Measurements from ENCODE around the gene LMAN2.

The LMAN2 gene

DNA sequence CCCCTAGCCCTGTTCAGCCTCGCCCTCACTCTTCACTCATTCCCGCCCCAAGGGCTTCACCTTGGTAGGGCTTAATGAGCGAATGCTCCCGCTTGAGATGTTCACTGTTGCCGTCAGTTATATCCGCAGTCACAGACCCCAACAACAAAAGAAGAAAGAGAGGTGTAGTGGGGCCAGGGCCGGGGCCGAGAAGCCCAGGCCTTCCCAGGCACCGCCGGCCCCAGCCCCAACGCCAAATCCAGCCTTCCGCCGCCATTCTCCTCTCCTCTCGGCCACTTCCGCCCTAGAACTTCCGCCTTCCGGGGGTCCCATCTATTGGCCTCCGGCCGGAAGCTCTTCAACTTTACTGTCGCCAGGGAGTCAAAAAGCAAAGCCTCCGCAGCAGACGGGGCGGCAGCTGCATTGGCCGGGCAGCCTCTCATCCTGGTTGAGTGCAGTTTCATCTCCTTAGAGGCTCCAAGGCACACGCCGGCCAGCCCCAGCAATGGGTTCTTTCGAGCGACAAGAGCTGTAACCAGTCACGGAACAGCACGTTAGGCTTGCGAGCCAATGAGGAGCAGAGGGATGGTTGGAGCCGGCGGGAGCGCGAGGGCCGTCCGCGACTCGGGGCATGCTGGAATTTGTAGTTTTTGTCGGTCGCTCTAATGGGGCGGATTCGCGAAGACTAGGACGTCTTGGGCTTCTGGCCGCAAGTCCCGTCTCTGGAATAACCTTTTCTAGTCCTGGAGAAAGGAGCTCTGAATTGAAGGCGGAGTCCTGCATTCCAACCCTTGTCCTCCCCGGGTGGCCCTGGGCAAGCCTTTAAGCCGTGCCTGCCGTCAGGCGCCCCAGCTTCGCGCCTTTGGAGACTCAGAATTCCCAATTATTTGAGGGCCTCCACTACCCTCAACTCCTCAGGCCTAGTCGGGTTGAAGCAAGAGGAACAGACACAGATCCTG is at the start of gene LMAN2 (continued):
- TF ChIP-seq, protein P1, sequence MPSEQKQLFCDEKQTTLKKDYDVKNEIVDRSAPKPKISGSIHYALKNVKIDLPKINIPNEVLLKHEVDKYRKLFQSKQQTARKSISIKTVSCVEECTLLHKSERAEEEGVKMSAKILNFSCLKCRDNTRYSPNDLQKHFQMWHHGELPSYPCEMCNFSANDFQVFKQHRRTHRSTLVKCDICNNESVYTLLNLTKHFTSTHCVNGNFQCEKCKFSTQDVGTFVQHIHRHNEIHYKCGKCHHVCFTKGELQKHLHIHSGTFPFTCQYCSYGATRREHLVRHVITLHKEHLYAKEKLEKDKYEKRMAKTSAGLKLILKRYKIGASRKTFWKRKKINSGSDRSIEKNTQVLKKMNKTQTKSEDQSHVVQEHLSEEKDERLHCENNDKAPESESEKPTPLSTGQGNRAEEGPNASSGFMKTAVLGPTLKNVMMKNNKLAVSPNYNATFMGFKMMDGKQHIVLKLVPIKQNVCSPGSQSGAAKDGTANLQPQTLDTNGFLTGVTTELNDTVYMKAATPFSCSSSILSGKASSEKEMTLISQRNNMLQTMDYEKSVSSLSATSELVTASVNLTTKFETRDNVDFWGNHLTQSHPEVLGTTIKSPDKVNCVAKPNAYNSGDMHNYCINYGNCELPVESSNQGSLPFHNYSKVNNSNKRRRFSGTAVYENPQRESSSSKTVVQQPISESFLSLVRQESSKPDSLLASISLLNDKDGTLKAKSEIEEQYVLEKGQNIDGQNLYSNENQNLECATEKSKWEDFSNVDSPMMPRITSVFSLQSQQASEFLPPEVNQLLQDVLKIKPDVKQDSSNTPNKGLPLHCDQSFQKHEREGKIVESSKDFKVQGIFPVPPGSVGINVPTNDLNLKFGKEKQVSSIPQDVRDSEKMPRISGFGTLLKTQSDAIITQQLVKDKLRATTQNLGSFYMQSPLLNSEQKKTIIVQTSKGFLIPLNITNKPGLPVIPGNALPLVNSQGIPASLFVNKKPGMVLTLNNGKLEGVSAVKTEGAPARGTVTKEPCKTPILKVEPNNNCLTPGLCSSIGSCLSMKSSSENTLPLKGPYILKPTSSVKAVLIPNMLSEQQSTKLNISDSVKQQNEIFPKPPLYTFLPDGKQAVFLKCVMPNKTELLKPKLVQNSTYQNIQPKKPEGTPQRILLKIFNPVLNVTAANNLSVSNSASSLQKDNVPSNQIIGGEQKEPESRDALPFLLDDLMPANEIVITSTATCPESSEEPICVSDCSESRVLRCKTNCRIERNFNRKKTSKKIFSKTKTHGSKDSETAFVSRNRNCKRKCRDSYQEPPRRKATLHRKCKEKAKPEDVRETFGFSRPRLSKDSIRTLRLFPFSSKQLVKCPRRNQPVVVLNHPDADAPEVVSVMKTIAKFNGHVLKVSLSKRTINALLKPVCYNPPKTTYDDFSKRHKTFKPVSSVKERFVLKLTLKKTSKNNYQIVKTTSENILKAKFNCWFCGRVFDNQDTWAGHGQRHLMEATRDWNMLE (tag by site-specific recombination; conservative IDR thresholded peaks at IDR 0.05; ENCODE audit: low read depth): peak; percentile 71; the same call in 1 of the 2 replicates
- TF ChIP-seq YY1 (tag by site-specific recombination; IDR thresholded peaks at IDR 0.05) (peak; percentile 92), KLF10 (tag by site-specific recombination; IDR thresholded peaks at IDR 0.05) (peak; percentile 65), ZNF202 (tag by site-specific recombination; IDR thresholded peaks at IDR 0.05; ENCODE audit: borderline replicate concordance) (no peak), SCRT2 (tag by site-specific recombination; IDR thresholded peaks at IDR 0.05) (no peak), ZBTB20 (tag by site-specific recombination; IDR thresholded peaks at IDR 0.05) (peak; percentile 82; the same call in 1 of the 2 replicates), GLIS2 (tag by site-specific recombination; IDR thresholded peaks at IDR 0.05) (no peak), ZNF311 (tag by site-specific recombination; IDR thresholded peaks at IDR 0.05; ENCODE audit: borderline replicate concordance) (no peak), SP3 (tag by site-specific recombination; IDR thresholded peaks at IDR 0.05) (peak; percentile 92), ZNF121 (tag by site-specific recombination; IDR thresholded peaks at IDR 0.05) (no peak), ZNF530 (tag by site-specific recombination; IDR thresholded peaks at IDR 0.05; ENCODE audit: low read depth) (no peak), ZNF777 (tag by site-specific recombination; IDR thresholded peaks at IDR 0.05; ENCODE audit: borderline replicate concordance) (no peak), ZNF521 (tag by site-specific recombination; IDR thresholded peaks at IDR 0.05) (no peak), SP2 (tag by site-specific recombination; IDR thresholded peaks at IDR 0.05) (peak; percentile 93), GLI4 (tag by site-specific recombination; IDR thresholded peaks at IDR 0.05) (no peak; the same call in 1 of the 2 replicates), ZNF529 (tag by site-specific recombination; IDR thresholded peaks at IDR 0.05; ENCODE audit: insufficient replicate concordance) (no peak)
- TF ChIP-seq, protein P2, sequence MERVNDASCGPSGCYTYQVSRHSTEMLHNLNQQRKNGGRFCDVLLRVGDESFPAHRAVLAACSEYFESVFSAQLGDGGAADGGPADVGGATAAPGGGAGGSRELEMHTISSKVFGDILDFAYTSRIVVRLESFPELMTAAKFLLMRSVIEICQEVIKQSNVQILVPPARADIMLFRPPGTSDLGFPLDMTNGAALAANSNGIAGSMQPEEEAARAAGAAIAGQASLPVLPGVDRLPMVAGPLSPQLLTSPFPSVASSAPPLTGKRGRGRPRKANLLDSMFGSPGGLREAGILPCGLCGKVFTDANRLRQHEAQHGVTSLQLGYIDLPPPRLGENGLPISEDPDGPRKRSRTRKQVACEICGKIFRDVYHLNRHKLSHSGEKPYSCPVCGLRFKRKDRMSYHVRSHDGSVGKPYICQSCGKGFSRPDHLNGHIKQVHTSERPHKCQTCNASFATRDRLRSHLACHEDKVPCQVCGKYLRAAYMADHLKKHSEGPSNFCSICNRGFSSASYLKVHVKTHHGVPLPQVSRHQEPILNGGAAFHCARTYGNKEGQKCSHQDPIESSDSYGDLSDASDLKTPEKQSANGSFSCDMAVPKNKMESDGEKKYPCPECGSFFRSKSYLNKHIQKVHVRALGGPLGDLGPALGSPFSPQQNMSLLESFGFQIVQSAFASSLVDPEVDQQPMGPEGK (tag by site-specific recombination; IDR thresholded peaks at IDR 0.05): peak; percentile 66; the same call in 1 of the 2 replicates
- TF ChIP-seq, protein P3, sequence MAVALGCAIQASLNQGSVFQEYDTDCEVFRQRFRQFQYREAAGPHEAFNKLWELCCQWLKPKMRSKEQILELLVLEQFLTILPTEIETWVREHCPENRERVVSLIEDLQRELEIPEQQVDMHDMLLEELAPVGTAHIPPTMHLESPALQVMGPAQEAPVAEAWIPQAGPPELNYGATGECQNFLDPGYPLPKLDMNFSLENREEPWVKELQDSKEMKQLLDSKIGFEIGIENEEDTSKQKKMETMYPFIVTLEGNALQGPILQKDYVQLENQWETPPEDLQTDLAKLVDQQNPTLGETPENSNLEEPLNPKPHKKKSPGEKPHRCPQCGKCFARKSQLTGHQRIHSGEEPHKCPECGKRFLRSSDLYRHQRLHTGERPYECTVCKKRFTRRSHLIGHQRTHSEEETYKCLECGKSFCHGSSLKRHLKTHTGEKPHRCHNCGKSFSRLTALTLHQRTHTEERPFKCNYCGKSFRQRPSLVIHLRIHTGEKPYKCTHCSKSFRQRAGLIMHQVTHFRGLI (tag by site-specific recombination; IDR thresholded peaks at IDR 0.05): peak; percentile 54
- TF ChIP-seq, protein P4, sequence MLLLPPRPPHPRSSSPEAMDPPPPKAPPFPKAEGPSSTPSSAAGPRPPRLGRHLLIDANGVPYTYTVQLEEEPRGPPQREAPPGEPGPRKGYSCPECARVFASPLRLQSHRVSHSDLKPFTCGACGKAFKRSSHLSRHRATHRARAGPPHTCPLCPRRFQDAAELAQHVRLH (tag by site-specific recombination; IDR thresholded peaks at IDR 0.05): peak; percentile 88
- TF ChIP-seq, protein P5, sequence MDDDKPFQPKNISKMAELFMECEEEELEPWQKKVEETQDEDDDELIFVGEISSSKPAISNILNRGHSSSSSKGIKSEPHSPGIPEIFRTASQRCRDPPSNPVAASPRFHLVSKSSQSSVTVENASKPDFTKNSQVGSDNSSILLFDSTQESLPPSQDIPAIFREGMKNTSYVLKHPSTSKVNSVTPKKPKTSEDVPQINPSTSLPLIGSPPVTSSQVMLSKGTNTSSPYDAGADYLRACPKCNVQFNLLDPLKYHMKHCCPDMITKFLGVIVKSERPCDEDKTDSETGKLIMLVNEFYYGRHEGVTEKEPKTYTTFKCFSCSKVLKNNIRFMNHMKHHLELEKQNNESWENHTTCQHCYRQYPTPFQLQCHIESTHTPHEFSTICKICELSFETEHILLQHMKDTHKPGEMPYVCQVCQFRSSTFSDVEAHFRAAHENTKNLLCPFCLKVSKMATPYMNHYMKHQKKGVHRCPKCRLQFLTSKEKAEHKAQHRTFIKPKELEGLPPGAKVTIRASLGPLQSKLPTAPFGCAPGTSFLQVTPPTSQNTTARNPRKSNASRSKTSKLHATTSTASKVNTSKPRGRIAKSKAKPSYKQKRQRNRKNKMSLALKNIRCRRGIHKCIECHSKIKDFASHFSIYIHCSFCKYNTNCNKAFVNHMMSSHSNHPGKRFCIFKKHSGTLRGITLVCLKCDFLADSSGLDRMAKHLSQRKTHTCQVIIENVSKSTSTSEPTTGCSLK (tag by site-specific recombination; IDR thresholded peaks at IDR 0.05): no peak
- TF ChIP-seq, protein P6, sequence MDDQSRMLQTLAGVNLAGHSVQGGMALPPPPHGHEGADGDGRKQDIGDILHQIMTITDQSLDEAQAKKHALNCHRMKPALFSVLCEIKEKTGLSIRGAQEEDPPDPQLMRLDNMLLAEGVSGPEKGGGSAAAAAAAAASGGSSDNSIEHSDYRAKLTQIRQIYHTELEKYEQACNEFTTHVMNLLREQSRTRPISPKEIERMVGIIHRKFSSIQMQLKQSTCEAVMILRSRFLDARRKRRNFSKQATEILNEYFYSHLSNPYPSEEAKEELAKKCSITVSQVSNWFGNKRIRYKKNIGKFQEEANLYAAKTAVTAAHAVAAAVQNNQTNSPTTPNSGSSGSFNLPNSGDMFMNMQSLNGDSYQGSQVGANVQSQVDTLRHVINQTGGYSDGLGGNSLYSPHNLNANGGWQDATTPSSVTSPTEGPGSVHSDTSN (CRISPR knock-in tag; IDR thresholded peaks at IDR 0.05): peak; percentile 81
- TF ChIP-seq, protein P7, sequence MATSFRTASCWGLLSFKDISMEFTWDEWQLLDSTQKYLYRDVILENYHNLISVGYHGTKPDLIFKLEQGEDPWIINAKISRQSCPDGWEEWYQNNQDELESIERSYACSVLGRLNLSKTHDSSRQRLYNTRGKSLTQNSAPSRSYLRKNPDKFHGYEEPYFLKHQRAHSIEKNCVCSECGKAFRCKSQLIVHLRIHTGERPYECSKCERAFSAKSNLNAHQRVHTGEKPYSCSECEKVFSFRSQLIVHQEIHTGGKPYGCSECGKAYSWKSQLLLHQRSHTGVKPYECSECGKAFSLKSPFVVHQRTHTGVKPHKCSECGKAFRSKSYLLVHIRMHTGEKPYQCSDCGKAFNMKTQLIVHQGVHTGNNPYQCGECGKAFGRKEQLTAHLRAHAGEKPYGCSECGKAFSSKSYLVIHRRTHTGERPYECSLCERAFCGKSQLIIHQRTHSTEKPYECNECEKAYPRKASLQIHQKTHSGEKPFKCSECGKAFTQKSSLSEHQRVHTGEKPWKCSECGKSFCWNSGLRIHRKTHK (tag by site-specific recombination; IDR thresholded peaks at IDR 0.05): no peak
